Body of pancreas (tissue), 4 donors: ENCODE measurements around the gene SORL1.

ENCODE experiments used
- POLR2A ChIP-seq, 3 donors: fragments of 450-650 bp; IDR thresholded peaks; one replicate each; pipeline ENCODE4 v1.6.1; 2016; ENCODE audit warnings: antibody characterized with exemption in 3 of 3, mild to moderate bottlenecking in 2 of 3
- TF ChIP-seq, protein P1 (sequence below), 7 experiments: fragments of 450-650 bp in 4 of 7; fragments of 200-600 bp in 3 of 7; sonication (generic) in 3 of 7; IDR thresholded peaks; one replicate each; pipeline ENCODE4 v1.5.1; 2016 to 2019; ENCODE audit warnings: antibody characterized with exemption in 7 of 7

GRCh38 chr11:121422675-121423074, 29.4 kb upstream of the SORL1 start:
- TF ChIP-seq POLR2A (IDR thresholded peaks at IDR 0.05): no peak
- TF ChIP-seq, protein P1, sequence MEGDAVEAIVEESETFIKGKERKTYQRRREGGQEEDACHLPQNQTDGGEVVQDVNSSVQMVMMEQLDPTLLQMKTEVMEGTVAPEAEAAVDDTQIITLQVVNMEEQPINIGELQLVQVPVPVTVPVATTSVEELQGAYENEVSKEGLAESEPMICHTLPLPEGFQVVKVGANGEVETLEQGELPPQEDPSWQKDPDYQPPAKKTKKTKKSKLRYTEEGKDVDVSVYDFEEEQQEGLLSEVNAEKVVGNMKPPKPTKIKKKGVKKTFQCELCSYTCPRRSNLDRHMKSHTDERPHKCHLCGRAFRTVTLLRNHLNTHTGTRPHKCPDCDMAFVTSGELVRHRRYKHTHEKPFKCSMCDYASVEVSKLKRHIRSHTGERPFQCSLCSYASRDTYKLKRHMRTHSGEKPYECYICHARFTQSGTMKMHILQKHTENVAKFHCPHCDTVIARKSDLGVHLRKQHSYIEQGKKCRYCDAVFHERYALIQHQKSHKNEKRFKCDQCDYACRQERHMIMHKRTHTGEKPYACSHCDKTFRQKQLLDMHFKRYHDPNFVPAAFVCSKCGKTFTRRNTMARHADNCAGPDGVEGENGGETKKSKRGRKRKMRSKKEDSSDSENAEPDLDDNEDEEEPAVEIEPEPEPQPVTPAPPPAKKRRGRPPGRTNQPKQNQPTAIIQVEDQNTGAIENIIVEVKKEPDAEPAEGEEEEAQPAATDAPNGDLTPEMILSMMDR (IDR thresholded peaks at IDR 0.05): no peak
